Uterus (tissue), 2 donors: Measurements from ENCODE around the gene EMX2.

Source experiments
- CTCF ChIP-seq, 4 experiments: fragments of 200-600 bp in 2 of 4; fragments of 450-650 bp in 2 of 4; sonication (generic) in 2 of 4; IDR thresholded peaks; one replicate each; pipeline ENCODE4 v1.5.1; 2016 to 2019; ENCODE audit warnings: antibody characterized with exemption in 4 of 4, mild to moderate bottlenecking in 2 of 4, moderate library complexity in 1 of 4
- POLR2A ChIP-seq, 2 donors: fragments of 450-650 bp; IDR thresholded peaks; one replicate each; pipeline ENCODE4 v1.6.1; 2016; ENCODE audit warnings: antibody characterized with exemption in 2 of 2, mild to moderate bottlenecking in 1 of 2, moderate library complexity in 1 of 2

- TF ChIP-seq CTCF (IDR thresholded peaks at IDR 0.05) (no peak), POLR2A (IDR thresholded peaks at IDR 0.05) (no peak)
These were observed 868 bp downstream of the EMX2 start for GRCh38 chr10:117543225-117544003.
